Putamen (tissue), 1 donor: Measurements from ENCODE around the gene CCDC47.
"Not testable (repeated sequence)": the region's sequence is repeated elsewhere in the genome, so short reads cannot be mapped to it uniquely, and the experiment has no call there.

Experiments used
- DNase-seq: peaks from one replicate; pipeline ENCODE4 v3.0.0-alpha.2; 2016; ENCODE audit warnings: low spot score

The CCDC47 gene, protein sequence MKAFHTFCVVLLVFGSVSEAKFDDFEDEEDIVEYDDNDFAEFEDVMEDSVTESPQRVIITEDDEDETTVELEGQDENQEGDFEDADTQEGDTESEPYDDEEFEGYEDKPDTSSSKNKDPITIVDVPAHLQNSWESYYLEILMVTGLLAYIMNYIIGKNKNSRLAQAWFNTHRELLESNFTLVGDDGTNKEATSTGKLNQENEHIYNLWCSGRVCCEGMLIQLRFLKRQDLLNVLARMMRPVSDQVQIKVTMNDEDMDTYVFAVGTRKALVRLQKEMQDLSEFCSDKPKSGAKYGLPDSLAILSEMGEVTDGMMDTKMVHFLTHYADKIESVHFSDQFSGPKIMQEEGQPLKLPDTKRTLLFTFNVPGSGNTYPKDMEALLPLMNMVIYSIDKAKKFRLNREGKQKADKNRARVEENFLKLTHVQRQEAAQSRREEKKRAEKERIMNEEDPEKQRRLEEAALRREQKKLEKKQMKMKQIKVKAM

DNA sequence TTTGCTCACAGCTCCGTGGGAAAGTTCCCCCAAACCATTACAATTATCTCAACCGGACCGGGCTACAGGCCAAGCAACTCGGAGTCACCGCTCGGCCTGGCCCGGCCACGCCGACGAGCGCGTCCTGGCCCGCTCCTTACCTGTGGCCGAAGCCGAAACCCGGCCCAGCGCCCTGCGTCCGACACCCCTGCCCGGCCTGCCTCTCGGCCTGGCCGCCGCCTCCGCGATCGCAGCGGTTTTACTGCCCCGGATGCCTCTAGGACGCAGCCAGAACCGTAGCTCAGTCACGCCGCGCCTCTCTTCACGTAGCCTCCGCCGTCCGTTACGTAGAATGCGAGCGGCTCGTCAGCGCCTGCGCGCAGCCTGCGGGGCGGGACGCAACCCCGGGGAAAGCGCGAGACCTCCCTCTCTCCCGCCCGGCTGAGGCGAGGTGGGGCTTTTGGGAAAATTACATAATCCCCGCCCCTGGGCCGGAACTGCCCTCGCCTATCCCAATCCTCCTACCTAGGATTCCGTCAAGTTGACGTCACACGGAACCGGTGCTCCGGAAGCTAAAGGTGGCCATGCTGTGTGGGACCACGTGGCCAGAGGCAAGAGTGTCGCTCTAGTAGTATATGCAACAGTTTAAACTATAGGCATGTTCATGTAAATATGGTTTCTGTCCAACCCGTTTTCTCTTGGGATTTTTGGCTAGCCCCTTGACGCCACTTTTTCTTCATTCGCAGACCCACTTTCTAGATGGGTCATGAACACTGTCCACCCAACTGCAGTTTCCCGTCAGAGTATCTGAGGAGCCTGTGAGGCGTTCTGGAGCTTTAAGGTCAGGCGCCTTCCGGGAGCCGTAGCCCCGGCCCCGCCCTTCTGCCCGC lies at the start of gene CCDC47:
Gene CCDC47, minus strand, starts transcription at position 326 of the 869 bp plus-strand sequence. CDS start 7,422 bp downstream, outside the sequence.
- DNase-seq, result peak; percentile 99

DNA sequence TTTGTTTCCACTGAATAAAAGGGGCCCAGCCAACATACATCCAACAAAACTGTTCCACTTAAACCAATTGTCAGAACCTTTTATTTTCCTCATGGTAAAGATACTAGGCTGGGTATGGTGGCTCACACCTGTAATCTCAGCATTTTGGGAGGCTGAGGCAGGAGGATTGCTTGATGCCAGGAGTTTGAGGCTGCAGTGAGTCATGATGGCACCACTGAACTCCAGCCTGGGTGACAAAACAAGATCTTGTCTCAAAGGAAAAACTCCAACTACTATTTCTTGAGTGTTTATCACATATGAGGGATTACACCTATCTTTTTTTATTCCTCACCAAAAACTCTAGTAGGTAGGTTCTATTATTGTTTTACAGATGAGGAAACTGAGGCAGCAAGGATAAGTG lies 49.1 kb upstream of the CCDC47 start:
- no peak for DNase-seq

DNA sequence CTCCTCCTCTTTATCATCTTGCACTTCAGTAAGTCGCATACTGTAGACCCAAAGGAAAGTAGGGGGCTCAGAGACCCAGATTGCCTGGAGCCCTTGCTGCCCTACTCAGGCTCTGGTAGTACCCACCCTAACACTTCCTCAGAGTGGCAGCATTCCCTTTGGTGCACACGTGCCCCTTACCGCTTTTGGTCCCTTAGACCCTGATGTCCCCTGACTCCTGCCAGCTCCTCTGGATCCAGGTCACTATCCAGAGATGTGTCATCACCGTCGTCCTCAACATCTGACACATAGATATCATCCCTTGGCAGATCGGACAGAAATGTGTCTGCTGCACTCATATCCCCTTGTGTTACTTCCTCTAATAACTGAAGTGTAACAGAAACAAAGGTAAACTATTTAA lies 48.4 kb upstream of the CCDC47 start:
- DNase-seq, result no peak

DNA sequence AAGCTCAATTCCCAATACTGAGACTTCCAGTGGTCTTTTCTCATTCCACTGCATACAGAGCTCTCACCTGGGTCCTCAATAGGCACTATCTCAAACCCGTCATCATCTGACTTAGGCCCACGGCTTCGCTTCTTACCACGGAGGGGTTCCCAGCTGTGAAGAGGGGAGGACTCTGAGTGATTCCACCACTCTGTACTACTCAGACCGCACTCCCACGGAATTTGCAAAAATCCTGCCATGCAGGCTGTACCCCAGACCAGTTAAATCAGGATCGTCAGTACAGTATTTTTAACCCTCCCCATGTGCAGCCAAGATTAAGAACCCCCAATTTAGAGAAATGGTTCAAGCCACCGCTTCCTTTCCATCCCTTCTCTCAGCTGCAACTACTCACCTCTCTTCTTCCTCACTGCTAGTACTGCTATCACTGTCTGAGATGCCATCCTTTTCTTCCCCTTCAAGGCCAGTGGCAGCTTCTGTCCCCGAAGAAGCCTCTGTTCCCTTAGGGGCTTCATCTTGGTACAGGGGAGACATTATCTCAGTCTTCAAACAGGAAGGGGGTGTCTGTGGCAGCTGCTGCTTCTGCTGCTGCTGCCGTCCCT lies 47.7 kb upstream of the CCDC47 start:
- DNase-seq, result no peak

DNA sequence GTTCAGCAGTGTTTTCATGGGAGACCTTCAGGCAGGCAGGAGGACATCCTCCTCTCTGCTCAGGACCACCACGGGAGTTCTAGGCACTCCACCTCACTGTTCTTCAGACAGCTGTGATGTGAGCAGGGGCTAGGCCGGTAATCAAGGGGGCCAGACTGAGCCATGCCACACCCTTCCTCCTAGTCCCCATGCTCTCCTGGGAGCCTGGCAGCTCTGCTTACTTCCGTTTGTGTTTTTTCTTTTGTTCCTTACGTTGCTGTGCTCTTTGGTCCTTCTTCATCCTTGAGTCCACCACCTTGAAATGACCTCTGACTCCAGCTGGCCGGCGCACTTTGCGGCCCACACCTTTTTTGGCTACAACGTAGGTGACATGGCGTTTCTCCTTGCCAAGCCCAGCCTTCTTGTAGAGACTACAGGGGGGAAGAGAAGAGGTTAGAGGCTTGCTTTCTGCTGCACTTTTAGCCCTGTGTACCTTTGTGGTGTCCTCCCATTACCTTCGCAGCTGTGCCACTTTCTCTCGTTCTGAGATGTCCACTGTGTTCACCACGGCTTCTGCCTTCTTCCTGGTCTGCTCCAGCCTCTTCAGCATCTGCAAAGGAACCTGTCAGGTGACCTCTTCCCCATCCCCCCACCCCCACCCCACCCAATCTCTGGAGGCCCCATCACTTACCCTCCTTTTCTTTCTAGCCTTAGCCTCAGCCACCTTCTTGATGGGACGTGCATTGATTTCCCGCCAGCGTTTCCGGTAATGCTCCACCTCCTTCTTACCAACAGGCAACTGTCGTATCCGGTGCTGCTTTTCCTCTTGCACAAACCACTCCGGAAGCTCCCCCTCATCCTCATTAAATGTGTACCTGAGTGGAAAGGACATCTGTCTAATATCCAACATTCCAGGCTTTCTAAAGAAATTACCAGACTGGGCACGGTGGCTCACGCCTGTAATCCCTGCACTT lies 46.5 kb upstream of the CCDC47 start:
- no peak for DNase-seq

DNA sequence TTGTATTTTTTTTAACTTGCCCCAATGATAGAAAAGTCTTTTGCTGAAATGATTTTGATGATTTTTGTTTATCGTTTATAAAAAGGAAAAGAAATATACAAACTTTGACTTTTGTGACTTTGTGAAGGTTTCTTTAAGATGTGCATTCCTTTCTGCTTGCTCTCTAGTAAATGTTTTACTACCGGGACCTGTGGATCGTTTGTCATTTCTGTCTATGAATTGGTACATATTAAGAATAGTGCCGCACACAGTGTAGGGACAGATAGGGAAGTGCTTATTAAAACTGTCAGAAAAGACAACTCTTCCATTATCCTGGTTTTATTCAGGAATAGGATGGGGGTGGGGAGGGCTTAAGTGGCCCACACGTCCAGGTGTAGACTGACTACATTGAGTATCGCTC lies 45.7 kb upstream of the CCDC47 start:
- no peak for DNase-seq

DNA sequence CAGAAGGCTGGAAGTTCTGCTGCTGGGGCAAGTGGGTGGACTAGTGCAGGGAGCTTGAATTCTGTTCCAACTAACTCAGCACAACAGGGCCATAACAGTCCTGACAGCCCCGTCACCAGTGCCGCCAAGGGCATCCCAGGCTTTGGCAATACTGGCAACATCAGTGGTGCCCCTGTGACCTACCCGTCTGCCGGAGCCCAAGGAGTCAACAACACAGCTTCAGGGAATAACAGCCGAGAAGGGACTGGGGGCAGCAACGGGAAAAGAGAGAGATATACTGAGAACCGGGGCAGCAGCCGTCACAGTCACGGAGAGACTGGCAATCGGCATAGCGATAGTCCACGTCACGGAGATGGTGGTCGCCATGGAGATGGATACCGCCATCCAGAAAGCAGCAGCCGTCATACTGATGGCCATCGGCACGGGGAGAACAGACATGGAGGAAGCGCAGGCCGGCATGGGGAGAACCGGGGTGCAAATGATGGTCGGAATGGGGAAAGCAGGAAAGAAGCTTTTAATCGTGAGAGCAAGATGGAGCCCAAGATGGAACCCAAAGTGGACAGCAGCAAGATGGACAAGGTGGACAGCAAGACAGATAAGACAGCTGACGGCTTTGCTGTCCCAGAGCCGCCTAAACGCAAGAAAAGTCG lies 44.5 kb upstream of the CCDC47 start:
- DNase-seq, result no peak

DNA sequence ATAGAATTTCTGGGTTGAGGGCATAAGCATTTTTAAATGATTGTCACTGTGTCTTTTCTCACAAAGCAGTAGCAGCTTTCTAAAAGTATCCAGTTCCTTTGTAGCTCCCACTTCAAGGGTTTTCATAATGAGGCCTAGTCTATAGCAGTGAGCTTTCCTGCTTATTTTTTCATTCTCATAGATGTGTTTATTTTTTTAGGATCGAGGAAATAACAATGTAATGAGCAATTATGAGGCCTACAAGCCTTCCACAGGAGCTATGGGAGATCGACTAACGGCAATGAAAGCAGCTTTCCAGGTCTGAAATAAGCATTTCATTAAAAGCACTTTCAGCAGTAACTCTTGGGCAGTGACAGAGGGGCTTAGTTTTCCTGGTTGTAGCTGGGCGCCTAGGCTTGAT lies 43.3 kb upstream of the CCDC47 start:
- DNase-seq, result no peak

DNA sequence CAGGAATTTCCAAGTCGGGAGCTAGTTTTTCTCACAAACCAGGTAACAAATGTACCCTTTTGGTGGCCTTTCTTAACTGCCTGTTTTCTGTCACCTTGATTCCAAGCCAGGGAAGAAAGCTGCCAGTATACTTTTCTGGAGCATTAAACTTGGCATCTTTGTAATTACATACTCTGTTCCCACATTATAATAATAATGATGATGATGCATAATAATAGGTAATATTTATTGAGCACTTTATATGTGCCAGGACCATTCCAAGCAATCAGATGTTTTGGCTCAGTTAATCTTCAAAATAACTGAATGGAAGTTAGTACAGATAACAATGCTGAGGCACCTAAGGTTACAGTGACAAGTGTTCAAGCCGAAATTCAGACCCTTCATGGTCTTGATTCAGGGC lies 42.7 kb upstream of the CCDC47 start:
- no peak for DNase-seq

DNA sequence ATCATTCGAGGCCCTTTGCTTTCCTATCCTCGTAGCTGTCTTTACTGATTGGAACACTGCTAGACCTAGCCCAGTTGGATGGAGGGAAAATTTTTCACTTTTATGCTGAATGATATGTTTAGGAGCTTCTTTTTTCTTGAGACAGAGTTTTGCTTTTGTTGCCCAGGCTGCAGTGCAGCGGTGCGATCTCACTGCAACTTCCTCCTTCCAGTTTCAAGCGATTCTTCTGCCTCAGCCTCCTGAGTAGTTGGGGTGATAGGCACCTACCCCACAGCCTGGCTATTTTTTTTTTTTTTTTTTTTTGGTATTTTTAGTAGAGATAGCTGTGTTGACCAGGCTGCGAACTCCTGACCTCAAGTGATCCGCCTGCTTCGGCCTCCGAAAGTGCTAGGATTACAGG lies 36.6 kb upstream of the CCDC47 start:
- no peak for DNase-seq

DNA sequence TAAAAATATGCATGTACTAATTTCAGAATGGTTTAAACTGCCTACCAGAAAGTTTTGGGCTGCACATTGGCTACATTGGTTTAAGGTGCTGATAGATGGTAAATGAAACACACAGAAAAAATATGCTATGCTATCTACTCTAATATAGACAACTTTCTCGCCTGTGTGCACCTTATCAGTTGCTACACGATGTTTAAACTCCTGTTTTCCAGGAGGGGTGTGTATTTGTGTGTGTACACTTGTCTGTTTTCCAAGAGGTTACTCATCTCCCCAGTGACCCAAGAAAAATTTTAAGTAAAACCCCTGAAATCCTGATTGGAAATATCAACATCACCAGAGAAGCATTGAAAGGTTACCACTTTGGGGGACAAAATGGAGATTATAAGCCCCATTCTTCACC lies 32.2 kb upstream of the CCDC47 start:
- no peak for DNase-seq

DNA sequence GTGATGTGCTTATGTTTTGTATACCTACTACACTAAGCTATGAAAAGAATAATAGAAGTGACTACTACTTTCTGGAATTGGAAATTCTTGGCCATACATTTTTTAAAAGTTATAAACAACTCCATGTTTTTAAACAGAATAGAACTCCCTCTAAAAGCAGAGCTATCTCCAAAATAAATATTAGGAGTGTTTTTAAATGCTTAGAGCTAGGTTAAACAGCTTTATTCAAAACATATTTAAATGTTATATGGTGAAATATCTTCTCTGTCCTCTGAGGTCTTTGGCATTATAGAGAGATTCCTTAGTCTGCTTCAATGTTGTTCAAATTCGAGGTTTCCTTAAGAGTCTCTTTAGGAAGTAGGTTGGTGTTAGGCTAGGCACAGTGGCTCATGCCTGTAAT lies 30.9 kb upstream of the CCDC47 start:
- no peak for DNase-seq

DNA sequence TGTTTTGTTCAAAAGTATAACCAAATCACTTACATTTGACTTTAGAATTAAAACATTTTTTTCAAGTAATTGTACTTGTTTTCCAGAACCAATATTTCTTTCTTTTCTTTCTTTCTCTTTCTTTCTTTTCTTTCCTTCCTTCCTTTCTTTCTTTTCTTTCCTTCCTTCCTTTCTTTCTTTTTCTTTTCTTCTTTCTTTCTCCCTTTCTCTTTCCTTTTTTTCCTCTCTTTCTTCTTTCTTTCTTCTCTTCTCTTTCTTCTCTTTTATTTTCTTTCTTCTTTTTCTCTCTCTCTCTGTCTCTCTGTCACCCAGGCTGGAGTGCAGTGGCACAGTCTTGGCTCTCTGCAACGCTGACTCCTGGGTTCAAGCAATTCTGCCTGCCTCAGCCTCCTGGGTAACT lies 27.4 kb upstream of the CCDC47 start:
- no peak for DNase-seq

DNA sequence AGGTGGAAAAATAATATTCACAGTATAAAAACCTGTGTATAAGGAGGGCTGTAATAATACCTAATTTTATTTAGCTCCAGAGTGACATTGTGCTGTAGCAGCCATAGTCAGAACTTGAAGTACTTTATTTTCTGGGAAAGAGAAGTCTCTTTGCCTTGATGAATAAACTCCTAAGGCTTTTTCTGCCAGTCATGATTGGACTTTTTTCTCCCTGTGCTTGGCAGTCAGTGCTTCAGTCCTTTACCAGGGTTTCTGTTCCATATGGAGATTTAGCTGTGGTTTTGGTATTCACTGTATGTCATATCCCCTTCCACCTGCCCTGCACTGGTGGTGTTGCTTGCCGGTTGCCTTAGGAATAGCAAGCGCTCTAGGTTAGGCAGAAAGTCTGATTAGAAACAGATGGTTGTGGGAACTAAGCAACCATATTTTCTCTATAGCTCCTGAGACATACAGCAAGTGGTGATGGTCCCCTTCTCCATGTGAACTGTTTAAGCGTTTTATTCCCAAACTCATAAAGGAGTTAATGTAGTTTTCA lies 25.2 kb upstream of the CCDC47 start:
- no peak for DNase-seq

DNA sequence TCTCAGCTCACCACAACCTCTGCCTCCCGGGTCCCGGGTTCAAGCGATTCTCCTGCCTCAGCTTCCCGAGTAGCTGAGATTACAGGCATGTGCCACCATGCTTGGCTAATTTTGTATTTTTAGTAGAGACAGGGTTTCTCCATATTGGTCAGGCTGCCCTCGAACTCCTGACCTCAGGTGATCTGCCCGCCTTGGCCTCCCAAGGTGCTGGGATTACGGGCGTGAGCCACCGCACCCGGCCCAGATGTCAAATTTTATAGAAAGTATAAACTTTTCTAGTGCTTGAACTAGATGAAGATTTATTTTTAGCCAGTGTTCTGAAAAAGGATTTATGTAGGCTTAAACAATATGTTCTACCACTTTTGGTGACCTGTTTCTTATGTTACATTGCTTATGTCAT lies 23.0 kb upstream of the CCDC47 start:
- not testable (repeated sequence) for DNase-seq

DNA sequence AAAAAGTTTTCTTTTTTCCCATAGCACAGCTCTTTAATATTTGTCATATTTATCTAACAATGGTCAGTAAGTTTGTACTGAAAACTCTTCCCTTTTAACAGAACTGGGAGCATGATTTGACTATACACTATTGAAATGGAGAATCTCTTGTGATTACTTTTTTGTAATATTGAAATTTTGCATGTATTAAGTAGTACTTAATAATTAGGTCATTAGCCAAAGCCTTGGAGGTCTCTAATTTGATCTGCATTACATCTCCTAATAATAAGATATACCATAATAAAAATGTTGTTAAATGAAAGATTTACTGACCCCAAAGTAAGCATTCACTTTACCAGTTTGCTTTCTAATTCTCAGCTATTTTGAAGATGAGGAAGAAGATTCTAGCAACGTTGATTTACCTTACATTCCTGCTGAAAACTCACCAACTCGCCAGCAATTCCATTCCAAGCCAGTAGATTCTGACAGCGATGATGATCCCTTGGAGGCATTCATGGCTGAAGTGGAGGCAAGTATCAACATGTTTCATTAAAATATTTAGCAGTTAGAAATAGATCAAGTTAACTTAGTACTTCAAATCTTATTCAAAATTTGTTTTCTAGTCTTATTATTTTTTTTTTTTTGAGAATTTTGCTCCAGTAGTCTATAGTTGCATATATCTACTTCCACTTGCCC lies 18.8 kb upstream of the CCDC47 start:
- DNase-seq, result no peak

DNA sequence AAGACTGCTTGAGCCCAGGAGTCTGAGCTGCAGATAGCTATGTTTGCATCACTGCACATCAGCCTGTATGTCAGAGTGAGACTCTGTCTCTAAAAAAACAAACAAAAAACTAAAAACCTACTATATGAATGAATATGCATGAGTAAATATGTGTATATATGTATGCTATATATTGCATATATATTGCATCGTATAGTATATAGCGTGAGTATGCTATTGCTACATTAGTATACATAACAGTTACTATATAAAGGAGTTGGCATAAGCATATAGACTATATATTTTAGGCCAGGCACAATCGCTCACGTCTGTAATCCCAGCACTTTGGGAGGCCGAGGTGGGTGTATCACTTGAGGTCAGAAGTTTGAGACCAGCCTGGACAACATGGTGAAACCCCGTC lies 16.7 kb upstream of the CCDC47 start:
- no peak for DNase-seq

DNA sequence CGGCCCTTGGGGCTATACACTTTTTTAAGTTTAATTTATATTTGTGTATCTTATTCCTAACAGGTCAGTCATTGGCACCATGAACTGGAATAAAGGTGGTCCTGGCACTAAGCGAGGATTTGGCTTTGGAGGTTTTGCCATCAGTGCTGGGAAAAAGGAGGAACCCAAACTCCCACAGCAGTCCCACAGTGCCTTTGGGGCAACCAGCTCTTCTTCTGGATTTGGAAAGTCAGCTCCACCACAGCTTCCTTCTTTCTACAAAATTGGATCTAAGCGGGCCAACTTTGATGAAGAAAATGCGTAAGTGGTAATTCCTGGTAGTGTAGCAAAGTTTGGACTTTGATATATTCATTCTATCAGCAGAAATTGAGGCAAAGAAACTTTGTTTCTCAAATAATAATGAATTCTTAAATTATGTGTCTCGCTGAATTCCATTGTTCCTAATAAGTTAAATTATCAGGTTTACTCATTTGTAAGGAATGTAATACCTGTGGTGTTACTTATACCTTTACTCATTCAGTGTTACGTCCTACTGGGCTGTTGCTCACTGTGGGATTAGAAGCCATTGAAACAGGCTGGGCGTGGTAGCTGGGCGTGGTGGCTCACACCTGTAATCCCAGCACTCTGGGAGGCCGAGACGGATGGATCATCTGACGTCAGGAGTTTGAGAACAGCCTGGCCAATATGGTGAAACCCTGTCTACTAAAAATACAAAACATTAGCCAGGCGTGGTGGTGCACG lies 13.7 kb upstream of the CCDC47 start:
- no peak for DNase-seq

DNA sequence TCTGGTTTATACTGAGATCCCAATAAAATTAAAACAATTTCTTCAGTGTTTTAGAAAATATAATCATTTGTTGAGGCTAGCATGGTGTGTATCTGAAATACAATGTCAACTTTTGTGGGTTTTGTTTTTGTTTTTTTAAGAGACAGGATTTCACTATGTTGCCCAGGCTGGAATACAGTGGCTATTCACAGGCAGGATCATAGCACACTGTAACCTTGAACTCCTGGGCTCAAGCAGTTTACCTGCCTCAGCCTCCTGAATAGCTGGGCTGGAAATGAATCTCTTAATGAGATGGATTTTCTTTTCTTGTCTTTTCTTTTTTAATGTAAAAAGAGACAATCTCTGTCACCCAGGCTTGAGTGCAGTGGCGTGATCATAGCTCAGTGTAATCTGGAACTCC lies 12.7 kb upstream of the CCDC47 start:
- no peak for DNase-seq
